Spleen (tissue), 11 donors: ENCODE data around the gene GOPC. TPM values are rescaled to one million over a fixed set of nuclear protein-coding genes. Genes with fewer than 3 reads are reported as not detected.
"Not testable (repeated sequence)": the region's sequence is repeated elsewhere in the genome, so short reads cannot be mapped to it uniquely, and the experiment has no call there.

Experiments
- DNase-seq: peaks from one replicate; pipeline ENCODE4 v3.0.0-alpha.2; 2020
- H3K27ac ChIP-seq, 8 donors: fragments of 200-600 bp; sonication (generic) in 7 of 8; 1 replicate in 4 of 8; 2 replicates in 4 of 8; pipeline versions ENCODE4 v1.5.0 to v1.8.0; 2016 to 2021; ENCODE audit warnings: inconsistent platforms in 4 of 8, mild to moderate bottlenecking in 4 of 8, moderate library complexity in 1 of 8
- H3K27me3 ChIP-seq, 7 donors: fragments of 200-600 bp; sonication (generic) in 6 of 7; replicated peaks in 1 of 7; 1 replicate in 4 of 7; 2 replicates in 3 of 7; pipeline versions ENCODE4 v1.5.0 to v1.8.0; 2016 to 2021; ENCODE audit warnings: inconsistent platforms in 3 of 7, mild to moderate bottlenecking in 1 of 7
- H3K36me3 ChIP-seq, 6 donors: fragments of 200-600 bp; sonication (generic) in 5 of 6; 1 replicate in 4 of 6; 2 replicates in 2 of 6; pipeline versions ENCODE4 v1.5.0 to v1.8.0; 2016 to 2021; ENCODE audit warnings: inconsistent platforms in 2 of 6
- H3K4me1 ChIP-seq, 6 donors: fragments of 200-600 bp; sonication (generic) in 5 of 6; 1 replicate in 3 of 6; 2 replicates in 3 of 6; pipeline versions ENCODE4 v1.5.0 to v1.8.0; 2016 to 2021; ENCODE audit warnings: inconsistent platforms in 3 of 6
- H3K4me3 ChIP-seq, 8 donors: fragments of 200-600 bp; sonication (generic) in 7 of 8; 1 replicate in 4 of 8; 2 replicates in 4 of 8; pipeline versions ENCODE4 v1.5.0 to v1.8.0; 2016 to 2021; ENCODE audit warnings: inconsistent platforms in 4 of 8, mild to moderate bottlenecking in 4 of 8, moderate library complexity in 2 of 8
- H3K9me3 ChIP-seq, 8 donors: fragments of 200-600 bp; sonication (generic) in 7 of 8; 1 replicate in 4 of 8; 2 replicates in 4 of 8; pipeline versions ENCODE4 v1.5.0 to v1.8.0; 2016 to 2021; ENCODE audit warnings: inconsistent platforms in 4 of 8
- POLR2A ChIP-seq, 3 donors: fragments of 450-650 bp; IDR thresholded peaks; one replicate each; pipeline ENCODE4 v1.5.1; 2017; ENCODE audit warnings: antibody characterized with exemption in 3 of 3, mild to moderate bottlenecking in 1 of 3
- POLR2AphosphoS5 ChIP-seq, 3 donors: sonication (generic); formaldehyde crosslinking; IDR thresholded peaks; one replicate each; pipeline ENCODE4 v1.5.1; 2017; ENCODE audit warnings: antibody characterized with exemption in 3 of 3
- WGBS, 5 donors: extraction: QIAGEN DNeasy Blood & Tissue Kit in 3 of 5; methylation state at CpG; one replicate each; pipeline versions ENCODE4 v1.1.5 to v1.1.7; 2013 to 2018; 5-methylcytosine and 5-hydroxymethylcytosine counted together
- intact Hi-C: fragments of 100-400 bp; cut with DNase I; formaldehyde crosslinking; loops from one replicate; pipeline ENCODE4 v1.15.0; 2023; ENCODE audit warnings: low total_unique reads
- polyA plus RNA-seq, 3 donors: library from polyadenylated mRNA; stranded (reverse); fragments of 200-250 nt; gene quantifications; one replicate each; pipeline ENCODE4 v1.2.1, GENCODE V29; 2013
- total RNA-seq, 7 donors: library from RNA; depleted of rRNA in 3 of 7; stranded (reverse); fragments of >200 nt in 3 of 7; fragmentation: NEBNext Ultra II Directional in 4 of 7; extraction: Animal tissue kit (Norgen Biotek cat#: 25700) in 4 of 7; gene quantifications; one replicate each; pipeline versions ENCODE4 v1.1.0 to v1.2.1, GENCODE V29; 2016 to 2021
- TF ChIP-seq, protein P1 (sequence below), 11 experiments: fragments of 200-600 bp in 7 of 11; fragments of 450-650 bp in 4 of 11; sonication (generic) in 4 of 11; IDR thresholded peaks in 8 of 11; conservative IDR thresholded peaks in 3 of 11; 1 replicate in 7 of 11; 2 replicates in 4 of 11; pipeline versions ENCODE4 v1.4.0 to v1.8.0; 2016 to 2021; ENCODE audit warnings: antibody characterized with exemption in 11 of 11, inconsistent platforms in 4 of 11, mild to moderate bottlenecking in 1 of 11
- donor health status: healthy with polysubstance abuse.
- donor health status: DM: no; HTN: no; CAD: no; lungs with moderate emphysema.
- donor health status: DM: no; HTN: no; CAD: no.
- donor health status: Bipolar disorder and iron deficiency.
- donor health status: healthy.
- donor health status: DM: no; HTN: no; CAD: no.
- donor health status: DM: yes; HTN: yes; CAD: no.

GOPC gene
- total and polyA plus RNA-seq, 10 donors: 13.5 to 26.7 (median 21.8) TPM

DNA sequence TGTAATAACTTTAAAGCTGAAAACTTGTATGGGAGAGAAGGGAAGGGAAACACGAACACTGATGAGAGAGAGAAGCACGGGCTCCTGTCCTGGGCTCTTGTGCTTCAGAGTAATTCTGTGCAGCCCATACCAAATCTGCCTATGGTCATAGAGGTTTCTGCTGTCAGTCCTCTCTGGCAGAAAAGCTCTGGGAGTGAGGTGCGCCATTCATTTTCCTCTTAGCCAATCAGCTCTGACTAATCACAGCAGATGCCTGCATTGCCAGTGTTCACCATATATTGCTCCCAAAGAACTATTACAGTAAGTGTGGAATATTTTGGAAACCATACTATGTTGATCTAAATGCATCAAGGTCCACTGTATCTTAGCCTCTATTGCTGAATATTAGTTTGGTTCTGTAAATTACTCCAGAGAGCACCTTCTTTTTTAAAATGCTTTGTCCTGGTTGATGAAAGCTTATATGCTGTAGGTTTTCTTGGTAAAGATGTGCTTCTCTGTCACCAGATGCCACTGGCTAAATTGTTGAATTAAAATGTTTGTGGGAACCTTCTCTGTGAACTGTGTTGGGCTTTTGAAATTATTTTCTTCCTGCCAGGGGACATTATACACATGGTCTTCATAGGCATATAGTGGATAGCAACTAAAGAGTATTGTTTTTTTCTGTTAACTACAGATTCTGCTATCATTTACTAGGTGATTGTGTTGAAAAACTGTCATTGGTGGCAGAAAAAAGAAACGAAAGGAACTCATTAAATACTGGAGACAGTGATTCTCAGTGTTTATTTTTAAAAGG lies 81.5 kb downstream of the GOPC start:
- no peaks in the 10 kb centered on the region for H3K4me1 ChIP-seq
- TF ChIP-seq, protein P1, sequence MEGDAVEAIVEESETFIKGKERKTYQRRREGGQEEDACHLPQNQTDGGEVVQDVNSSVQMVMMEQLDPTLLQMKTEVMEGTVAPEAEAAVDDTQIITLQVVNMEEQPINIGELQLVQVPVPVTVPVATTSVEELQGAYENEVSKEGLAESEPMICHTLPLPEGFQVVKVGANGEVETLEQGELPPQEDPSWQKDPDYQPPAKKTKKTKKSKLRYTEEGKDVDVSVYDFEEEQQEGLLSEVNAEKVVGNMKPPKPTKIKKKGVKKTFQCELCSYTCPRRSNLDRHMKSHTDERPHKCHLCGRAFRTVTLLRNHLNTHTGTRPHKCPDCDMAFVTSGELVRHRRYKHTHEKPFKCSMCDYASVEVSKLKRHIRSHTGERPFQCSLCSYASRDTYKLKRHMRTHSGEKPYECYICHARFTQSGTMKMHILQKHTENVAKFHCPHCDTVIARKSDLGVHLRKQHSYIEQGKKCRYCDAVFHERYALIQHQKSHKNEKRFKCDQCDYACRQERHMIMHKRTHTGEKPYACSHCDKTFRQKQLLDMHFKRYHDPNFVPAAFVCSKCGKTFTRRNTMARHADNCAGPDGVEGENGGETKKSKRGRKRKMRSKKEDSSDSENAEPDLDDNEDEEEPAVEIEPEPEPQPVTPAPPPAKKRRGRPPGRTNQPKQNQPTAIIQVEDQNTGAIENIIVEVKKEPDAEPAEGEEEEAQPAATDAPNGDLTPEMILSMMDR (IDR thresholded peaks at IDR 0.05 in 8 of 11, conservative IDR thresholded peaks at IDR 0.05 in 3 of 11): no peak
- TF ChIP-seq POLR2AphosphoS5 (IDR thresholded peaks at IDR 0.05) (no peak), POLR2A (IDR thresholded peaks at IDR 0.05) (no peak)
- H3K36me3 ChIP-seq: peaks cover 0 to 3% (median 0%) of the 10 kb centered on the region in 6 donors
- no peak overlapping the region for H3K27ac ChIP-seq
- no peak overlapping the region for H3K4me3 ChIP-seq
- no peak for DNase-seq
- WGBS, 5 donors: 84 to 92% (median 89%) methylated on average over 4 of the region's 4 CpGs
- no peaks in the 10 kb centered on the region for H3K27me3 ChIP-seq
- no peaks in the 10 kb centered on the region for H3K9me3 ChIP-seq
- intact Hi-C loops: no loop called here

DNA sequence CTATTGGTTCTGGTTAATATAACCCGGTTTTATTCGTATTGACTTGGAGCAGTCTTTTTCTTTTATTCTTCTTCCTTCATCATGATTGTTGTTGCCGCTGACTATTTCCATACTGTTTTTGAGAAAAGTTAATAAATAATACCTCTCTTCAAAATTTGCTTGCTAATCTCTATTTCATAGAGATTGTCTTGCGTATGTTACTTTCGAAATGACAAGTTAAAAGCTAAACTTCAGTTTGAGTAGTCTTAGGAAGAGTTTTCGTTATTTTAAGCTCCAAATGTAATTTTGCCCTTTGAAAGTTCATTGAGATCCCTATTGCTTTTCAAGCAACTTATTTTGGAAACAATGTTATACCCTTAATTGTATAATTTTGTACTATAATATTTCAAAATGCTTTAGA lies 83.4 kb downstream of the GOPC start:
- H3K27me3 ChIP-seq: no peaks in the 10 kb centered on the region
- intact Hi-C loops: no loop called here
- no peaks in the 10 kb centered on the region for H3K4me1 ChIP-seq
- DNase-seq: no peak
- H3K36me3 ChIP-seq: no peaks in the 10 kb centered on the region
- no peaks in the 10 kb centered on the region for H3K9me3 ChIP-seq
- H3K27ac ChIP-seq: no peak overlapping the region
- TF ChIP-seq, protein P1 (IDR thresholded peaks at IDR 0.05 in 8 of 11, conservative IDR thresholded peaks at IDR 0.05 in 3 of 11): no peak
- TF ChIP-seq POLR2A (IDR thresholded peaks at IDR 0.05): no peak
- TF ChIP-seq POLR2AphosphoS5 (IDR thresholded peaks at IDR 0.05): no peak
- H3K4me3 ChIP-seq: no peak overlapping the region
- WGBS, 5 donors: 92 to 97% (median 95%) methylated on average over 6 of the region's 6 CpGs

DNA sequence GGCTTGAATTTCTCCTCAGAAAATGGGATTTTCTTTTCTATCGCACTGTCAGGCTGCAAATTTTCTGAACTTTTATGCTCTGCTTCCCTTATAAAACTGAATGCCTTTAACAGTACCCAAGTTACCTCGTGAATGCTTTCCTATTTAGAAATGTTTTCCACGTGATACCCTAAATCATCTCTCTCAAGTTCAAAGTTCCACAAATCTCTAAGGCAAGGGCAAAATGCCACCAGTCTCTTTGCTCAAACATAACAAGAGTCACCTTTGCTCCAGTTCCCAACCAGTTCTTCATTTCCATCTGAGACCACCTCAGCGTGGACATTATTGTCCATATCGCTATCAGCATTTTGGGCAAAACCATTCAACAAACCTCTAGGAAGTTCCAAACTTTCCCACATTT lies 84.3 kb downstream of the GOPC start:
- H3K27ac ChIP-seq, H3K9me3 ChIP-seq, DNase-seq, H3K4me1 ChIP-seq, H3K4me3 ChIP-seq, H3K27me3 ChIP-seq, H3K36me3 ChIP-seq, intact Hi-C loops: not testable (repeated sequence)
- 92 to 97% (median 95%) methylated on average over 5 of the region's 5 CpGs for WGBS, 5 donors

DNA sequence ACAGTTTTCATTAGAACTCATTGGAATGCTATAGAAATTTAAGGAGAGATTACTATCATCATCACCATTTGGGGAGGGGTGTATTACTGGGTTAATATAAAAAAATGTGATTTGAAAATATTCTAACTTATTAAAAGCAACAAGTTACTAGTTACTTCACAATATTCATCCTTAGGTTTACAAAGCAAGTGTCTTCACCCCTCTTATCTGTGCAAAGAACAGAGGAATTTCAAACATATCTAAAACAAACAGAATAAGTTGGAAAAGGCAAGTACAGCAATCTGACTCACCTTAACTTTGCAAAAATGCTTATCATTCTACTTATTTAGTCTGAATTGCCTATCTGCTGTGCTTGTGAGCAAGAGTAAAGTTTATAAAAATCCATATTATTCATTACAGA lies 87.0 kb downstream of the GOPC start:
- intact Hi-C loops: no loop called here
- H3K9me3 ChIP-seq: no peaks in the 10 kb centered on the region
- no peaks in the 10 kb centered on the region for H3K27me3 ChIP-seq
- no peak for DNase-seq
- TF ChIP-seq, protein P1 (IDR thresholded peaks at IDR 0.05 in 8 of 11, conservative IDR thresholded peaks at IDR 0.05 in 3 of 11): no peak
- TF ChIP-seq POLR2A (IDR thresholded peaks at IDR 0.05) (no peak), POLR2AphosphoS5 (IDR thresholded peaks at IDR 0.05) (no peak)
- no peaks in the 10 kb centered on the region for H3K4me1 ChIP-seq
- no peaks in the 10 kb centered on the region for H3K36me3 ChIP-seq
- no peak overlapping the region for H3K4me3 ChIP-seq
- H3K27ac ChIP-seq: no peak overlapping the region
